ENCODE results near the gene INCA1.

The INCA1 gene

DNA sequence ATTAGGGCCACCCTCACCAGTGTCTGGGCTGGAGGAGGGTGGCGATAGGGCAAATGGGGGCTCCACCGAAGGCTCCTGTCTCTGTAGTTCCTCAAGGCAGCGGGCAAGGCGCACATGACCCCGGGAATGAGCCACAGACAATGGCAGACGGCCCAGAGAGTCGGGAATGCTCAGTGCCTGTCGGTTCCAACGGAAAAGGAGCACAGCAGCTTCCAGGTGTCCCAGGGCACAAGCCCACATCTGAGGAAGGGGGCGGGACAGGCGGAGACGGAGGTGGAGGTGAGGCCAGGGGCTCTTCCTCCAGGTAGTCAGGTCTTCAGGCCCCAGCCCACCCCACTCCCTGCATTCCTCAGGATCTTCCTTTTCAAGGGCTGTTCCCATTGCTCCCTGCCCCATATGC, 24.6 kb downstream of the INCA1 start:
- no peak overlapping the region for H2AFZ ChIP-seq (ENCODE audit: low read depth, low read length)
- H3K4me1 ChIP-seq (ENCODE audit: insufficient read depth, low read length) = peaks cover 19% of the 10 kb centered on the region
- H3K79me2 ChIP-seq (ENCODE audit: insufficient read depth, low read length) = peaks cover 19% of the 10 kb centered on the region
- H3K27ac ChIP-seq (ENCODE audit: low read length) = no peak overlapping the region
- no peak overlapping the region for H3K4me3 ChIP-seq (ENCODE audit: low read depth in 1 of 2, low read length in 2 of 2)
- no peak overlapping the region for H3K4me2 ChIP-seq (ENCODE audit: insufficient read depth, low read length)
- TF ChIP-seq EZH2 (IDR thresholded peaks at IDR 0.05; ENCODE audit: borderline replicate concordance, low read depth, low read length, severe bottlenecking) = no peak
- TF ChIP-seq, protein P1, sequence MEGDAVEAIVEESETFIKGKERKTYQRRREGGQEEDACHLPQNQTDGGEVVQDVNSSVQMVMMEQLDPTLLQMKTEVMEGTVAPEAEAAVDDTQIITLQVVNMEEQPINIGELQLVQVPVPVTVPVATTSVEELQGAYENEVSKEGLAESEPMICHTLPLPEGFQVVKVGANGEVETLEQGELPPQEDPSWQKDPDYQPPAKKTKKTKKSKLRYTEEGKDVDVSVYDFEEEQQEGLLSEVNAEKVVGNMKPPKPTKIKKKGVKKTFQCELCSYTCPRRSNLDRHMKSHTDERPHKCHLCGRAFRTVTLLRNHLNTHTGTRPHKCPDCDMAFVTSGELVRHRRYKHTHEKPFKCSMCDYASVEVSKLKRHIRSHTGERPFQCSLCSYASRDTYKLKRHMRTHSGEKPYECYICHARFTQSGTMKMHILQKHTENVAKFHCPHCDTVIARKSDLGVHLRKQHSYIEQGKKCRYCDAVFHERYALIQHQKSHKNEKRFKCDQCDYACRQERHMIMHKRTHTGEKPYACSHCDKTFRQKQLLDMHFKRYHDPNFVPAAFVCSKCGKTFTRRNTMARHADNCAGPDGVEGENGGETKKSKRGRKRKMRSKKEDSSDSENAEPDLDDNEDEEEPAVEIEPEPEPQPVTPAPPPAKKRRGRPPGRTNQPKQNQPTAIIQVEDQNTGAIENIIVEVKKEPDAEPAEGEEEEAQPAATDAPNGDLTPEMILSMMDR (IDR thresholded peaks at IDR 0.05; ENCODE audit: borderline replicate concordance, extremely low read depth, low read length, poor library complexity, severe bottlenecking) = no peak
- DNase-seq = no peak
- H3K27me3 ChIP-seq (ENCODE audit: insufficient read depth, low read length, poor library complexity) = no peaks in the 10 kb centered on the region
- no peak for ATAC-seq (ENCODE audit: insufficient read depth, low read depth)
- H4K20me1 ChIP-seq (ENCODE audit: insufficient read depth, low read length) = peaks cover 4% of the 10 kb centered on the region
- H3K9me3 ChIP-seq (ENCODE audit: insufficient read depth, low read length, severe bottlenecking) = no peaks in the 10 kb centered on the region
- peaks cover 78% of the 10 kb centered on the region for H3K36me3 ChIP-seq (ENCODE audit: insufficient read depth, low read length)
- no peak overlapping the region for H3K9ac ChIP-seq (ENCODE audit: low read depth, low read length)

DNA sequence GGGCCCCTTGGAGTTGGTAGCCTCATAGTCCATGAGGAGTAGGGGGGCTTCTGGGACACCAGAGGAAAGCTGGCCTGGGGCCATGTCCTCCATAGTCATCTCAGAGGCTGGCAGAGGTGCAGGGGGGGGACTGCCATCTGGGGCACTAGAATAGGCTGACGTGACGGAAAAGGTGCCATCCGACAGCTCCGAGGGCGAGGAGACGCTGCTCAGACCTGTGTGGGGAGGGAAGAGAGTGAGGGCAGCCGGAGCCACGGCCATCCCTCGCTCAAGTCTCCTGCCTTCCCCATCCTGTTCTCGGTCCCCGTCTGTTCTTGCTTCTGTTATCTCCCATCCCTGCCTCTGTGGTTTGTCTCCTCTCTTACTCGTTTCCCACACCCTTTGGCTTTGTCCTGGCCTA, 25.0 kb downstream of the INCA1 start:
- no peak overlapping the region for H3K4me2 ChIP-seq (ENCODE audit: insufficient read depth, low read length)
- TF ChIP-seq, protein P1 (IDR thresholded peaks at IDR 0.05; ENCODE audit: borderline replicate concordance, extremely low read depth, low read length, poor library complexity, severe bottlenecking) = no peak
- TF ChIP-seq EZH2 (IDR thresholded peaks at IDR 0.05; ENCODE audit: borderline replicate concordance, low read depth, low read length, severe bottlenecking) = no peak
- H3K27ac ChIP-seq (ENCODE audit: low read length) = no peak overlapping the region
- peaks cover 19% of the 10 kb centered on the region for H3K79me2 ChIP-seq (ENCODE audit: insufficient read depth, low read length)
- DNase-seq (no peak), ATAC-seq (ENCODE audit: insufficient read depth, low read depth) (no peak)
- H3K4me3 ChIP-seq (ENCODE audit: low read depth in 1 of 2, low read length in 2 of 2) = no peak overlapping the region
- no peaks in the 10 kb centered on the region for H3K9me3 ChIP-seq (ENCODE audit: insufficient read depth, low read length, severe bottlenecking)
- no peak overlapping the region for H2AFZ ChIP-seq (ENCODE audit: low read depth, low read length)
- no peaks in the 10 kb centered on the region for H3K27me3 ChIP-seq (ENCODE audit: insufficient read depth, low read length, poor library complexity)
- peaks cover 74% of the 10 kb centered on the region for H3K36me3 ChIP-seq (ENCODE audit: insufficient read depth, low read length)
- peaks cover 4% of the 10 kb centered on the region for H4K20me1 ChIP-seq (ENCODE audit: insufficient read depth, low read length)
- H3K4me1 ChIP-seq (ENCODE audit: insufficient read depth, low read length) = peaks cover 19% of the 10 kb centered on the region
- no peak overlapping the region for H3K9ac ChIP-seq (ENCODE audit: low read depth, low read length)

DNA sequence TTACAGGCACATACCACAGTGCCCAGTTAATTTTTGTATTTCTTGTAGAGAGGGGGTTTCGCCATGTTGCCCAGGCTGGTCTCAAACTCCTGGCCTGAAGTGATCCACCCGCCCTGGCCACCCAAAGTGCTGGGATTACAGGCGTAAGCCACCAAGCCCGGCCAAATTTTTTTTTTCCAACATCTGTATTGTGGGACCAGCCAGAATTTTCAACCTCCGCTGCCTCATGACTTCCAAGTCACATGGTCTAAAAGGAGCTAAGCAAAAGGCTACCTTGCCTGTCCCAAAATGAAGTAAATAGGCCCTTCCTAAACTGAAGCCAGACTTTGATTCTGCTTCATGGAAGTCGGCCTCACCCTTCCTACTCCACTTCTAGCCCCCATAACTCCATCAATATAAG, 25.5 kb downstream of the INCA1 start:
- Histone ChIP-seq H3K27me3 (ENCODE audit: insufficient read depth, low read length, poor library complexity) (no peaks in the 10 kb centered on the region), H3K79me2 (ENCODE audit: insufficient read depth, low read length) (peaks cover 20% of the 10 kb centered on the region), H3K4me3 (ENCODE audit: low read depth in 1 of 2, low read length in 2 of 2) (no peak overlapping the region), H3K4me2 (ENCODE audit: insufficient read depth, low read length) (no peak overlapping the region), H3K4me1 (ENCODE audit: insufficient read depth, low read length) (peaks cover 19% of the 10 kb centered on the region), H4K20me1 (ENCODE audit: insufficient read depth, low read length) (peaks cover 4% of the 10 kb centered on the region), H3K27ac (ENCODE audit: low read length) (no peak overlapping the region), H3K9ac (ENCODE audit: low read depth, low read length) (no peak overlapping the region), H3K36me3 (ENCODE audit: insufficient read depth, low read length) (peaks cover 69% of the 10 kb centered on the region), H2AFZ (ENCODE audit: low read depth, low read length) (no peak overlapping the region), H3K9me3 (ENCODE audit: insufficient read depth, low read length, severe bottlenecking) (no peaks in the 10 kb centered on the region)
- no peak for ATAC-seq (ENCODE audit: insufficient read depth, low read depth)
- no peak for DNase-seq
- TF ChIP-seq, protein P1 (IDR thresholded peaks at IDR 0.05; ENCODE audit: borderline replicate concordance, extremely low read depth, low read length, poor library complexity, severe bottlenecking) = no peak
- no peak for TF ChIP-seq EZH2 (IDR thresholded peaks at IDR 0.05; ENCODE audit: borderline replicate concordance, low read depth, low read length, severe bottlenecking)

DNA sequence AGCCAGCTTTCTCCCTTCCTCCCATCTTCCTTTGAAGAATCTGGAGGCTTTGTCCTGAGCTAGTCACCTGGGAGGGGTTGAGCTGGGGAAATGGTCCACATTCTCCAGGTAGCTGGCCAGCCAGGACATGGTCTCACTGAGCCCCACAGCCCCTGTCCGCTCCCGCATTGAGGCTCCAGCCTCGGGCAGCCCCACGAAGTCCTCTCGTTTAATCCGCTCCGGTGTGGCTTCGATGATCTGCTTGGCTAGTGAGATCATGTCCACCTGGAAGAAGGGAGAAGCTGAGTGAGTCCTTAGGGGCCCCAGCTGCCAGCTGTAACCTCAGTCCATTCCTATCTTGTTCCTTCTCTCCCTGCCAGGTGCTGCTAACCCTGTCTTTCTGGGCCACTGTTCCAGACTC, 27.0 kb downstream of the INCA1 start:
- H3K4me3 ChIP-seq (ENCODE audit: low read depth in 1 of 2, low read length in 2 of 2) = no peak overlapping the region
- no peaks in the 10 kb centered on the region for H3K27me3 ChIP-seq (ENCODE audit: insufficient read depth, low read length, poor library complexity)
- H3K9me3 ChIP-seq (ENCODE audit: insufficient read depth, low read length, severe bottlenecking) = no peaks in the 10 kb centered on the region
- no peak for ATAC-seq (ENCODE audit: insufficient read depth, low read depth)
- no peak for DNase-seq
- TF ChIP-seq, protein P1 (IDR thresholded peaks at IDR 0.05; ENCODE audit: borderline replicate concordance, extremely low read depth, low read length, poor library complexity, severe bottlenecking) = no peak
- no peak for TF ChIP-seq EZH2 (IDR thresholded peaks at IDR 0.05; ENCODE audit: borderline replicate concordance, low read depth, low read length, severe bottlenecking)
- H4K20me1 ChIP-seq (ENCODE audit: insufficient read depth, low read length) = peaks cover 4% of the 10 kb centered on the region
- H3K4me1 ChIP-seq (ENCODE audit: insufficient read depth, low read length) = peaks cover 32% of the 10 kb centered on the region
- H2AFZ ChIP-seq (ENCODE audit: low read depth, low read length) = no peak overlapping the region
- peaks cover 34% of the 10 kb centered on the region for H3K79me2 ChIP-seq (ENCODE audit: insufficient read depth, low read length)
- H3K27ac ChIP-seq (ENCODE audit: low read length) = no peak overlapping the region
- no peak overlapping the region for H3K9ac ChIP-seq (ENCODE audit: low read depth, low read length)
- peaks cover 64% of the 10 kb centered on the region for H3K36me3 ChIP-seq (ENCODE audit: insufficient read depth, low read length)
- H3K4me2 ChIP-seq (ENCODE audit: insufficient read depth, low read length) = no peak overlapping the region

Measured in DND-41 (cell line).